Mammary epithelial cell (primary cell): ENCODE measurements around the gene LBX1.

Experiments
- EZH2 ChIP-seq: IDR thresholded peaks from 2 replicates; pipeline ENCODE4 v1.6.1; 2012; ENCODE audit warnings: low read length, inconsistent platforms, borderline replicate concordance
- TF ChIP-seq, protein P1 (sequence below), 2 donors: IDR thresholded peaks in 1 of 2; conservative IDR thresholded peaks in 1 of 2; 2 replicates each; pipeline ENCODE4 v1.5.1; 2011 to 2012; ENCODE audit warnings: inconsistent platforms in 2 of 2, low read length in 2 of 2, mild to moderate bottlenecking in 2 of 2, control low read depth in 1 of 2, low read depth in 1 of 2; ENCODE audit not compliant: insufficient read depth in 1 of 2; ENCODE audit errors: extremely low read depth in 1 of 2

DNA sequence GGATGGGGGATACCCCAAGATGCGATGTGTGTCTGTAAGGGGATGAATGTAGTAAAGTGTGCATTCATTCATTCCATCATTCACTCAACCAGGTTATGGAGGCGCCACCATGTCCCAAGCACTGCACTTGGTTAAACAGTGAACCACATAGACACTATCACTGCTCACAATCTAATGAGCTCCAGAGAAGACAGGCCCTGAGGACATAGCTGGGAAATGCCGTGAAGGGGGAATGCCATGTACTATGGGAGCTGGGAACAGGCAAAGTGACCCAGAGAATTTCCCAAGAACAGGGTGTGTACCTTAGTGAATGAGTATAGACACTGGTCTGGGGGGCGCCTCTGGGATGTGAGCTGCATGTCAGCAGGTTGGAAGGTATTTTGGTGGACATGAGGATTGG lies 44.5 kb upstream of the LBX1 start:
- TF ChIP-seq, protein P1, sequence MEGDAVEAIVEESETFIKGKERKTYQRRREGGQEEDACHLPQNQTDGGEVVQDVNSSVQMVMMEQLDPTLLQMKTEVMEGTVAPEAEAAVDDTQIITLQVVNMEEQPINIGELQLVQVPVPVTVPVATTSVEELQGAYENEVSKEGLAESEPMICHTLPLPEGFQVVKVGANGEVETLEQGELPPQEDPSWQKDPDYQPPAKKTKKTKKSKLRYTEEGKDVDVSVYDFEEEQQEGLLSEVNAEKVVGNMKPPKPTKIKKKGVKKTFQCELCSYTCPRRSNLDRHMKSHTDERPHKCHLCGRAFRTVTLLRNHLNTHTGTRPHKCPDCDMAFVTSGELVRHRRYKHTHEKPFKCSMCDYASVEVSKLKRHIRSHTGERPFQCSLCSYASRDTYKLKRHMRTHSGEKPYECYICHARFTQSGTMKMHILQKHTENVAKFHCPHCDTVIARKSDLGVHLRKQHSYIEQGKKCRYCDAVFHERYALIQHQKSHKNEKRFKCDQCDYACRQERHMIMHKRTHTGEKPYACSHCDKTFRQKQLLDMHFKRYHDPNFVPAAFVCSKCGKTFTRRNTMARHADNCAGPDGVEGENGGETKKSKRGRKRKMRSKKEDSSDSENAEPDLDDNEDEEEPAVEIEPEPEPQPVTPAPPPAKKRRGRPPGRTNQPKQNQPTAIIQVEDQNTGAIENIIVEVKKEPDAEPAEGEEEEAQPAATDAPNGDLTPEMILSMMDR (conservative IDR thresholded peaks at IDR 0.05 in 1 of 2, IDR thresholded peaks at IDR 0.05 in 1 of 2; ENCODE audit: extremely low read depth in 1 of 2, insufficient read depth in 1 of 2, low read depth in 1 of 2, low read length in 2 of 2) = no peak
- TF ChIP-seq EZH2 = no peak
